Measurements from ENCODE around the gene MED20.
A peak's percentile ranks its signal among the peaks of the same experiment; 100 is the strongest.

Gene MED20

DNA sequence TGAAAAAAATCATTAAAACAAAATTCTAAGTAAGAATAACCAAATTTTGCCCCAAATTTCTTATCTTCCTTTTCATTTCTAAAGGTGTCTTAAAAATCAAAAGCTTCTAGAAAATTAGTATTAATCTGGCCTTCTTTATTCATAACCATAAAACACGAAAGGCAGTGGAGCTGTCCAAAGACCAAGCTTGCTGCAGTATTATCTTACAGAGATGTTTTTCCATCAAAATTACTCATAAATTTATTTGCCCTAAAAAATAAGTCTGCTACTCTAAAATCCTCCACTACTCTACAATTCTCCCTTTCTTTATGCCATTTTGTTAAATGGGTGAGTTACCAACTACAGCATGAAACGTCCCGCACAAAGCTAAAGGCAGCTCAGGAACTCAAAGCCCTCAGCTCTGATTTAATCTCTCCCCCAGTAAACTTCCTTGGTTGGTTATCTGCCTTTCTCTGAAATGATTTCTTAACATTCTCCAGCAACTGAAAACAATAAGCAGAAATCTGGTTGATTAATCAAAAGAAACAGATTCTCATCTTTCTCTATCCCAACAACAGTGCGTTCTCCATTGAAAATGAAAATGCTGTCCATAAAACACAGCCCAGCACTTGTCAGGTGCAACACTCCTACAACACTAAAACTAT is 27.9 kb downstream of the MED20 start:
- H2BK120ac ChIP-seq (ENCODE audit: low read depth, low read length) = no peak overlapping the region
- H3K4ac ChIP-seq (ENCODE audit: low read depth, low read length) = no peak overlapping the region
- no peak overlapping the region for H4K8ac ChIP-seq (ENCODE audit: low read depth, low read length)
- peaks cover 1% of the 10 kb centered on the region for H3K79me1 ChIP-seq (ENCODE audit: low read length)
- H3K27me3 ChIP-seq (ENCODE audit: insufficient read depth, low read length, poor library complexity) = no peaks in the 10 kb centered on the region
- H2BK5ac ChIP-seq (ENCODE audit: low read length) = no peak overlapping the region
- no peak overlapping the region for H3K18ac ChIP-seq (ENCODE audit: low read length)
- no peak overlapping the region for H3K23ac ChIP-seq (ENCODE audit: low read length)
- no peak overlapping the region for H3K4me2 ChIP-seq (ENCODE audit: low read length)
- no peak overlapping the region for H2AK5ac ChIP-seq (ENCODE audit: low read length)
- peaks cover 3% of the 10 kb centered on the region for H3K79me2 ChIP-seq (ENCODE audit: control insufficient read depth, insufficient read depth, low read length)
- peaks cover 6% of the 10 kb centered on the region for H3K4me1 ChIP-seq (ENCODE audit: control insufficient read depth, low read depth, low read length)
- no peak overlapping the region for H3K4me3 ChIP-seq (ENCODE audit: low read length)
- no peak overlapping the region for H3K27ac ChIP-seq (ENCODE audit: low read depth, low read length)
- no peaks in the 10 kb centered on the region for H3K36me3 ChIP-seq (ENCODE audit: control insufficient read depth, insufficient read depth, low read length)
- DNase-seq = no peak
- H3K56ac ChIP-seq (ENCODE audit: low read length) = no peak overlapping the region
- H2BK15ac ChIP-seq (replicated peaks; ENCODE audit: low read depth) = no peak overlapping the region
- H3K9ac ChIP-seq (ENCODE audit: low read length) = no peak overlapping the region
- WGBS (ENCODE audit: extremely low coverage, insufficient coverage, low lambda C conversion rate) = no CpG with 5 or more reads among the region's 4 CpGs
- H4K5ac ChIP-seq (ENCODE audit: low read length) = no peak overlapping the region

DNA sequence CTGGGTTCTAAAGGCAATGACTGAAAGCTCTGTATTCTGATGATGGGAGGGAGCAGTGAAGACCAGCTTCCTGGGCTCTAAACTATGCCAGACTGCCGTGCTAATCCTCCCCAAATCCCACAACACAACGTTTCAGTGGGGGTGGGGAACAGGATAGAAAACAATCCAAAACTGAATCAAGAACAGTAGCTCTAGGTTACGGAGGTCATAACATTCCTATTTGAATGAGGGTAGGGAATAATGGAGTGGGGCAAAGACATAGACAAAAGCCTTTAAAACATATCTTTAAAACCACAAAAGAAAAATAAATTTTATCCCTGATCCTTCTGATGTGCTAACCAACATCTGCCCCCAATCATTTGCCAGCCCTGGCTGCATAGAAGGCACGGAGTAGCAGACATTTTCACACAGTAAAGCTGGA is 33.6 kb downstream of the MED20 start:
- Histone ChIP-seq H3K9ac (ENCODE audit: low read length) (no peak overlapping the region), H4K5ac (ENCODE audit: low read length) (no peak overlapping the region), H3K27me3 (ENCODE audit: insufficient read depth, low read length, poor library complexity) (no peaks in the 10 kb centered on the region), H3K4me1 (ENCODE audit: control insufficient read depth, low read depth, low read length) (no peaks in the 10 kb centered on the region), H3K79me1 (ENCODE audit: low read length) (no peaks in the 10 kb centered on the region), H3K27ac (ENCODE audit: low read depth, low read length) (no peak overlapping the region), H3K18ac (ENCODE audit: low read length) (no peak overlapping the region), H3K56ac (ENCODE audit: low read length) (no peak overlapping the region), H2AK5ac (ENCODE audit: low read length) (no peak overlapping the region), H3K36me3 (ENCODE audit: control insufficient read depth, insufficient read depth, low read length) (no peaks in the 10 kb centered on the region), H3K79me2 (ENCODE audit: control insufficient read depth, insufficient read depth, low read length) (no peaks in the 10 kb centered on the region), H3K23ac (ENCODE audit: low read length) (no peak overlapping the region), H3K4me3 (ENCODE audit: low read length) (no peak overlapping the region), H2BK5ac (ENCODE audit: low read length) (no peak overlapping the region), H3K4me2 (ENCODE audit: low read length) (no peak overlapping the region), H2BK15ac (replicated peaks; ENCODE audit: low read depth) (no peak overlapping the region), H2BK120ac (ENCODE audit: low read depth, low read length) (no peak overlapping the region), H3K4ac (ENCODE audit: low read depth, low read length) (no peak overlapping the region), H4K8ac (ENCODE audit: low read depth, low read length) (no peak overlapping the region)
- no CpG with 5 or more reads among the region's 4 CpGs for WGBS (ENCODE audit: extremely low coverage, insufficient coverage, low lambda C conversion rate)
- DNase-seq = peak; percentile 57

DNA sequence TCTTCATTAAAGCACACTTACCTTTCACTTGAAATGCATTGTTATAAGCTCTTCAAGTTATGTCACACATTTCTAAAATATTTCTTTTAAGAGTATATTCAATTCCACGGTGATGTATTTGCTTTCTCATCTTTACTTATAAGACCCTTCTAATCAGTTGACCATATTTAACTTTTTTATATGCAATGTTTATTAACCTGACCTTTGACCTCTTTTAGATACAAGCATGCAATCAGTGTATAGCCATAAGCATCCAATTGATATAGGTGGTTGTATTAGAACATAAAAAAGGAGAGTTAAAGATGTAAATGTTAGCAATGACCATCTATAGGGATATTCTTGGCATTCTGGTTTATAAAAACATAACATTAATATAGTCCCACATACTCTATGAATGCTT is 35.0 kb downstream of the MED20 start:
- Histone ChIP-seq H3K79me1 (ENCODE audit: low read length) (no peaks in the 10 kb centered on the region), H4K8ac (ENCODE audit: low read depth, low read length) (no peak overlapping the region), H3K36me3 (ENCODE audit: control insufficient read depth, insufficient read depth, low read length) (no peaks in the 10 kb centered on the region), H3K56ac (ENCODE audit: low read length) (no peak overlapping the region), H3K79me2 (ENCODE audit: control insufficient read depth, insufficient read depth, low read length) (no peaks in the 10 kb centered on the region), H2AK5ac (ENCODE audit: low read length) (no peak overlapping the region), H4K5ac (ENCODE audit: low read length) (no peak overlapping the region), H3K27ac (ENCODE audit: low read depth, low read length) (no peak overlapping the region), H3K4me2 (ENCODE audit: low read length) (no peak overlapping the region), H2BK5ac (ENCODE audit: low read length) (no peak overlapping the region), H3K18ac (ENCODE audit: low read length) (no peak overlapping the region), H2BK120ac (ENCODE audit: low read depth, low read length) (no peak overlapping the region), H3K4me1 (ENCODE audit: control insufficient read depth, low read depth, low read length) (no peaks in the 10 kb centered on the region), H3K27me3 (ENCODE audit: insufficient read depth, low read length, poor library complexity) (no peaks in the 10 kb centered on the region), H3K4me3 (ENCODE audit: low read length) (no peak overlapping the region), H3K4ac (ENCODE audit: low read depth, low read length) (no peak overlapping the region), H3K9ac (ENCODE audit: low read length) (no peak overlapping the region), H2BK15ac (replicated peaks; ENCODE audit: low read depth) (no peak overlapping the region), H3K23ac (ENCODE audit: low read length) (no peak overlapping the region)
- no peak for DNase-seq
- no CpG with 5 or more reads among the region's 1 CpG for WGBS (ENCODE audit: extremely low coverage, insufficient coverage, low lambda C conversion rate)

DNA sequence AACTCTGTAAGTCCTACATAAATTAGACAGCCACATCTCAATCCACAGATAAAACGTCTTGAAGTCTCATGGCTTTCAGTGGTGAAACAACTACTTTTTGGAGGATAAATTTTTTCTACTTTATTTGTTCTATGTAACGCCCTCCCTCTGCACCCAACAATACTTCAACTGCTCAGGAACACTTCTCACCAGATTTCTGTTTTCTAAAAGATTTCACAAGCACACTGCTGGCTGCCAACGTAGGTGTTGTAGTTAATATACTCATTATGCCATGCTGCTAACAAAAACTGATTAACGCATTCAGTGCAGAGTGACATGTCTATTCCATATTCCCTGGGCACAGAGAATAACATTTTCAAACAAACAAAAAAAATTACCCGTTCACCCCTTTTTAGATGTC is 36.0 kb downstream of the MED20 start:
- no peak overlapping the region for H2BK120ac ChIP-seq (ENCODE audit: low read depth, low read length)
- no peak overlapping the region for H3K56ac ChIP-seq (ENCODE audit: low read length)
- no peak overlapping the region for H3K9ac ChIP-seq (ENCODE audit: low read length)
- no CpG with 5 or more reads among the region's 5 CpGs for WGBS (ENCODE audit: extremely low coverage, insufficient coverage, low lambda C conversion rate)
- H3K18ac ChIP-seq (ENCODE audit: low read length) = no peak overlapping the region
- H3K4ac ChIP-seq (ENCODE audit: low read depth, low read length) = no peak overlapping the region
- H3K23ac ChIP-seq (ENCODE audit: low read length) = no peak overlapping the region
- no peaks in the 10 kb centered on the region for H3K27me3 ChIP-seq (ENCODE audit: insufficient read depth, low read length, poor library complexity)
- H3K79me1 ChIP-seq (ENCODE audit: low read length) = no peaks in the 10 kb centered on the region
- H3K27ac ChIP-seq (ENCODE audit: low read depth, low read length) = no peak overlapping the region
- no peaks in the 10 kb centered on the region for H3K4me1 ChIP-seq (ENCODE audit: control insufficient read depth, low read depth, low read length)
- H3K4me3 ChIP-seq (ENCODE audit: low read length) = no peak overlapping the region
- no peaks in the 10 kb centered on the region for H3K79me2 ChIP-seq (ENCODE audit: control insufficient read depth, insufficient read depth, low read length)
- no peak for DNase-seq
- H2BK5ac ChIP-seq (ENCODE audit: low read length) = no peak overlapping the region
- no peak overlapping the region for H4K8ac ChIP-seq (ENCODE audit: low read depth, low read length)
- no peak overlapping the region for H4K5ac ChIP-seq (ENCODE audit: low read length)
- no peak overlapping the region for H3K4me2 ChIP-seq (ENCODE audit: low read length)
- H2BK15ac ChIP-seq (replicated peaks; ENCODE audit: low read depth) = no peak overlapping the region
- no peaks in the 10 kb centered on the region for H3K36me3 ChIP-seq (ENCODE audit: control insufficient read depth, insufficient read depth, low read length)
- no peak overlapping the region for H2AK5ac ChIP-seq (ENCODE audit: low read length)

DNA sequence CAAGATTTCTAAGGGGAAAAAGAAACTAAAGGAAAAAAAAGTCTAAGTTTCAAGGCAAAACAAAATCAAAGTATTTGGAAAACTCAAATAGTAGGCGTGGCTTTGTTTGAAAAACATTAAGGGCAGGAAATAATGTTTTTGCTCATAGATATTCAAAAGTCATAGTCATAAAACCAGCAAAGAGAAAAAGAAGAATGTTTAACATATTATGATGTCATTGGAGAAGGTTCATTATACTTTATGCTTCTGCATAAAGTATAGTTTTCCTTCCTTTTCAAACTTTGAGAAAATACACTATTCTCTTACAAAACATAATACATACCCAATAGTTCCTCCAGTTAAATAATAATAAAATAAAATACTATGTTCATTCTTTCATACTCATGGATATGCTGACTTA is 39.4 kb downstream of the MED20 start:
- Histone ChIP-seq H3K4me2 (ENCODE audit: low read length) (no peak overlapping the region), H3K23ac (ENCODE audit: low read length) (no peak overlapping the region), H3K56ac (ENCODE audit: low read length) (no peak overlapping the region), H3K27ac (ENCODE audit: low read depth, low read length) (no peak overlapping the region), H3K79me1 (ENCODE audit: low read length) (no peaks in the 10 kb centered on the region), H3K79me2 (ENCODE audit: control insufficient read depth, insufficient read depth, low read length) (no peaks in the 10 kb centered on the region), H3K4me3 (ENCODE audit: low read length) (no peak overlapping the region), H2BK120ac (ENCODE audit: low read depth, low read length) (no peak overlapping the region), H2BK15ac (replicated peaks; ENCODE audit: low read depth) (no peak overlapping the region), H2BK5ac (ENCODE audit: low read length) (no peak overlapping the region), H3K4ac (ENCODE audit: low read depth, low read length) (no peak overlapping the region), H3K9ac (ENCODE audit: low read length) (no peak overlapping the region), H3K36me3 (ENCODE audit: control insufficient read depth, insufficient read depth, low read length) (no peaks in the 10 kb centered on the region), H3K4me1 (ENCODE audit: control insufficient read depth, low read depth, low read length) (no peaks in the 10 kb centered on the region), H3K27me3 (ENCODE audit: insufficient read depth, low read length, poor library complexity) (no peaks in the 10 kb centered on the region), H2AK5ac (ENCODE audit: low read length) (no peak overlapping the region), H4K8ac (ENCODE audit: low read depth, low read length) (no peak overlapping the region), H3K18ac (ENCODE audit: low read length) (no peak overlapping the region), H4K5ac (ENCODE audit: low read length) (no peak overlapping the region)
- no peak for DNase-seq
- no CpG with 5 or more reads among the region's 1 CpG for WGBS (ENCODE audit: extremely low coverage, insufficient coverage, low lambda C conversion rate)

DNA sequence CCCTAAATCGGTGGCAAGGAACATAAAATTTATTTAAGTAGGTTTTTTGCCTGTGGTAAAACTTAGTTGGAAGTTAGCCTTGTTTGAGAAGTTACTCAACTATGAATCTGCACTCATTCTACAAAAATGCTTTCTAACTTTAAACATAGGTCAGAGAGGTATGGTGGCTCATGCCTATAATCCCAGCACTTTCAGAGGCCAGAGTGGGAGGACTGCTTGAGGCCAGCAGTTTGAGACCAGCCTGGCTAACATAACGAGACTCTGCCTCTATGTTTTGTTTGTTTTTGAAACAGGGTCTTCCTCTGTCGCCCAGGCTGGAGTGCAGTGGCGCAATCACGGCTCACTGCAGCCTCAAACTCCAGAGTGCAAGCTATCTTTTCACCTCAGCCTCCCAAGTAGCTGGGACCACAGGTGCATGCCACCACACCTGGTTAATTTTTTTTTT is 42.0 kb downstream of the MED20 start:
- no peaks in the 10 kb centered on the region for H3K36me3 ChIP-seq (ENCODE audit: control insufficient read depth, insufficient read depth, low read length)
- H3K4me3 ChIP-seq (ENCODE audit: low read length) = no peak overlapping the region
- peak overlapping the region; percentile 28 for H4K8ac ChIP-seq (ENCODE audit: low read depth, low read length)
- no peak overlapping the region for H2AK5ac ChIP-seq (ENCODE audit: low read length)
- no peaks in the 10 kb centered on the region for H3K79me1 ChIP-seq (ENCODE audit: low read length)
- no peak overlapping the region for H3K23ac ChIP-seq (ENCODE audit: low read length)
- H3K18ac ChIP-seq (ENCODE audit: low read length) = no peak overlapping the region
- no peak overlapping the region for H3K9ac ChIP-seq (ENCODE audit: low read length)
- H3K4me2 ChIP-seq (ENCODE audit: low read length) = no peak overlapping the region
- no peak overlapping the region for H4K5ac ChIP-seq (ENCODE audit: low read length)
- H3K4me1 ChIP-seq (ENCODE audit: control insufficient read depth, low read depth, low read length) = no peaks in the 10 kb centered on the region
- no peaks in the 10 kb centered on the region for H3K79me2 ChIP-seq (ENCODE audit: control insufficient read depth, insufficient read depth, low read length)
- no peak overlapping the region for H2BK15ac ChIP-seq (replicated peaks; ENCODE audit: low read depth)
- WGBS (ENCODE audit: extremely low coverage, insufficient coverage, low lambda C conversion rate) = no CpG with 5 or more reads among the region's 5 CpGs
- no peak for DNase-seq
- H3K4ac ChIP-seq (ENCODE audit: low read depth, low read length) = no peak overlapping the region
- H3K27me3 ChIP-seq (ENCODE audit: insufficient read depth, low read length, poor library complexity) = no peaks in the 10 kb centered on the region
- H3K56ac ChIP-seq (ENCODE audit: low read length) = no peak overlapping the region
- no peak overlapping the region for H2BK120ac ChIP-seq (ENCODE audit: low read depth, low read length)
- no peak overlapping the region for H2BK5ac ChIP-seq (ENCODE audit: low read length)
- H3K27ac ChIP-seq (ENCODE audit: low read depth, low read length) = no peak overlapping the region
